NCI-H1436 (cell line): ENCODE measurements around the gene EFHC2.
"Not testable (repeated sequence)": the region's sequence is repeated elsewhere in the genome, so short reads cannot be mapped to it uniquely, and the experiment has no call there.

Experiments
- DNase-seq: peaks from one replicate; lab custom pipeline; 2025; lab: John Stamatoyannopoulos, UW

Gene EFHC2

GRCh38 chrX:44299177-44299576, 44.3 kb downstream of the EFHC2 start:
- DNase-seq, result no peak

GRCh38 chrX:44291468-44292092, 51.9 kb downstream of the EFHC2 start:
- DNase-seq, result no peak

- DNase-seq, result no peak
Measured at GRCh38 chrX:44290718-44291117, 52.8 kb downstream of the EFHC2 start.

GRCh38 chrX:44282753-44283152, 60.7 kb downstream of the EFHC2 start:
- DNase-seq, result no peak

- DNase-seq, result no peak
Measured at GRCh38 chrX:44280116-44280515, 63.4 kb downstream of the EFHC2 start.

GRCh38 chrX:44274096-44274495, 69.4 kb downstream of the EFHC2 start:
- DNase-seq, result no peak

GRCh38 chrX:44267861-44268260, 75.6 kb downstream of the EFHC2 start:
- DNase-seq, result no peak

- no peak for DNase-seq
Measured at GRCh38 chrX:44267116-44267515, 76.4 kb downstream of the EFHC2 start.

GRCh38 chrX:44265559-44265958, 77.9 kb downstream of the EFHC2 start:
- DNase-seq, result no peak

GRCh38 chrX:44264936-44265335, 78.5 kb downstream of the EFHC2 start:
- DNase-seq, result no peak

GRCh38 chrX:44261286-44261685, 82.2 kb downstream of the EFHC2 start:
- no peak for DNase-seq

- no peak for DNase-seq
Measured at GRCh38 chrX:44260609-44261008, 82.9 kb downstream of the EFHC2 start.

GRCh38 chrX:44255742-44256141, 87.7 kb downstream of the EFHC2 start:
- DNase-seq, result not testable (repeated sequence)

GRCh38 chrX:44253575-44253942, 89.9 kb downstream of the EFHC2 start:
- no peak for DNase-seq

- DNase-seq, result not testable (repeated sequence)
Measured at GRCh38 chrX:44252688-44253574, 90.5 kb downstream of the EFHC2 start.

GRCh38 chrX:44247468-44247867, 96.0 kb downstream of the EFHC2 start:
- no peak for DNase-seq

- no peak for DNase-seq
Measured at GRCh38 chrX:44246826-44247225, 96.6 kb downstream of the EFHC2 start.

GRCh38 chrX:44245733-44246132, 97.7 kb downstream of the EFHC2 start:
- no peak for DNase-seq

GRCh38 chrX:44244008-44244407, 99.5 kb downstream of the EFHC2 start:
- DNase-seq, result no peak

- no peak for DNase-seq
Measured at GRCh38 chrX:44241546-44241945, 101.9 kb downstream of the EFHC2 start.

- no peak for DNase-seq
Measured at GRCh38 chrX:44240036-44240435, 103.4 kb downstream of the EFHC2 start.

- no peak for DNase-seq
Measured at GRCh38 chrX:44239036-44239435, 104.4 kb downstream of the EFHC2 start.

GRCh38 chrX:44235534-44235933, 107.9 kb downstream of the EFHC2 start:
- DNase-seq, result no peak

GRCh38 chrX:44234541-44234940, 108.9 kb downstream of the EFHC2 start:
- no peak for DNase-seq
